ENCODE data around the gene MVB12A.
A peak's percentile ranks its signal among the peaks of the same experiment; 100 is the strongest.

The MVB12A gene

GRCh38 chr19:17447704-17448130, 27.9 kb downstream of the MVB12A start:
- DNase-seq: no peak

- peak; percentile 41 for DNase-seq
These were observed 28.5 kb downstream of the MVB12A start, which contains the start of gene TMEM221 for GRCh38 chr19:17448131-17448967. Gene TMEM221, minus strand, starts transcription at chr19:17448668. Its CDS starts 206 bp downstream, at chr19:17448462.

GRCh38 chr19:17450264-17451075, 30.6 kb downstream of the MVB12A start:
- DNase-seq: no peak

GRCh38 chr19:17451820-17452219, 32.0 kb downstream of the MVB12A start:
- DNase-seq: no peak

DNA sequence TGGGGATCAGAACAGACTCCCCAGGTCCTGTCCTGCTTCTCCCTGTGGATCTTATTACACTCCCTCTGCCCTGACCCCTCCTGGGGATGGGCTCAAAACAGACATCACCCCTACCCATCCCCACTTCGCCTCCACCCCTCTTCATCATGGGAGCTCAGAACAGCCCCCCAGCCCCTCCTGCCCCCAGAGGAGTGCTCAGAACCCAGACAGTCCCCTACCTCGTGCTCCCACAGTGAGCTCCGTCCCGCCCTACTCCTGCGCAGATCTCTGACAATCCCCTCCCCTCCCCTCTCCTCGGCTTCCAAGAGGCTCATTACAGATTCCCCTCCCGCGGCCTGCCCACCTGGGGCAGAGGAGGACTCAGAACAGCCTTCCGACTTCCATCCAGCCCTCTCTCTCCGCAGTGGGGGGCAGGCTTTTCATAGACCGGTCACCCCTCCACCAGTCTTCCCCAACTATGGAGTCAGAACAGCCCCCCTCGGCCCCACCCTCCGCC, 34.8 kb downstream of the MVB12A start:
- DNase-seq: no peak

GRCh38 chr19:17455308-17456123, 35.7 kb downstream of the MVB12A start:
- no peak for DNase-seq

- DNase-seq: no peak
These were observed 36.3 kb downstream of the MVB12A start for GRCh38 chr19:17456127-17456526.

DNA sequence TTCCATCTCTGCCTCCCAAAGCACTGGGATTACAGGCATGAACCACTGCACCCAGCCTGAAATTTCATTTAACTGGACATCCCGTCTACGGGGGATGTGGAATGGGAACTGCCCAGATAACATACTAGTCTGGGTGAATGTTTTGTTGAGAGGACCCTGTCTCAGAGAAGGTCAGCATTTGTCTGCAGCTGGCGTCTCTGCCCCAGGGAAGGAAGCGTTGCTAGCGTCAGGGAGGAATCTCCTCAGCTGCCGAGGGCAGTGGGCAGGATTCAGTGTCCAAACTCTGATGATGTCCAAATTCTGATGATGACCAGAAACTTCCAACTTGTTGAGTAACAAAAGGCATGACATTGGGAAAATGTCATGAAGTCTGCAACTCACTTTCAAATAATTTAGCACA, 37.8 kb downstream of the MVB12A start:
- no peak for DNase-seq

- DNase-seq: no peak
These were observed 39.1 kb downstream of the MVB12A start for GRCh38 chr19:17458970-17459369.

DNA sequence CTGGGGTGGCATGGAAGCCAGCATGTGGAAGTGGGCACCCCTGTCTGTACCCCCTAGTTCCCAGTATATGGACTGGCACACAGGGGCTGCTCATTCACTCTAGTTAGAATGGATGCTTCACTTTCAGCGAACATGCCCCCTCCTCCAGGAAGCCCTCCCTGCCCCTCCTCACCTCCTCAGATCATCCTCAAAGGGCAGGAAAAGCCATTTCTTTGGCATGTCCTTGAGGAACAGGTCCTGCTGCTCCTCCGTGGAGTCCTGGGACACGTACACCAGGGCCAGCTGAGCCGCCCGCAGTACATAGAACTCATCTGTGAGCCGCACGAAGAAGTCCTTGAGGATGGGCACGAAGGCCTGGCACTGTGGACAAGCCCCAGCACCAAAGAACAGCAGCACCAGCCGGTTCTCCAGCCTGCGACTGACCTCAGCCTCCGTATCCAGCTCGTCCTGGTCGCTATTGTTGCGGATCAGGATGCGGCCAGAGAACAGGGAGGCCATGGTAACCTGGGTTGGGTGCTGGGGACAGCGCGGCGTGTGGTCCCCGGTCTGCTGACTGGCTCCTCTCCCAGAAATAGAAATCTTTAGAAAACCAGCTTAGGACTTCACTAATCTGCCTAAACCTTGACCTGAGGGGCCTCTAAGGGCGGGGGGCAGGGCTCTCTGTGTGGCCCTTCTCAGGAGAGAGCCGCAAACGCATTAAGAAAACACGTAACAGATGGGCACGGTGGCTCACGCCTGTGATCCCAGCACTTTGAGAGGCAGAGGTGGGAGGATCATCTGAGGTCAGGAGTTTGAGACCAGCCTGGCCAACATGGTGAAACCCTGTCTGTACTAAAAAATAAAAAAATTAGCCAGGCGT, 40.8 kb downstream of the MVB12A start, which contains the start of gene NXNL1:
Gene NXNL1 (minus strand): TSS at position 555 of the 859 bp plus-strand sequence. CDS start 57 bp downstream, at position 498.
- DNase-seq: no peak

- DNase-seq: no peak
These were observed 46.6 kb downstream of the MVB12A start for GRCh38 chr19:17466487-17466850.

GRCh38 chr19:17467471-17468301, 47.8 kb downstream of the MVB12A start:
- no peak for DNase-seq

DNA sequence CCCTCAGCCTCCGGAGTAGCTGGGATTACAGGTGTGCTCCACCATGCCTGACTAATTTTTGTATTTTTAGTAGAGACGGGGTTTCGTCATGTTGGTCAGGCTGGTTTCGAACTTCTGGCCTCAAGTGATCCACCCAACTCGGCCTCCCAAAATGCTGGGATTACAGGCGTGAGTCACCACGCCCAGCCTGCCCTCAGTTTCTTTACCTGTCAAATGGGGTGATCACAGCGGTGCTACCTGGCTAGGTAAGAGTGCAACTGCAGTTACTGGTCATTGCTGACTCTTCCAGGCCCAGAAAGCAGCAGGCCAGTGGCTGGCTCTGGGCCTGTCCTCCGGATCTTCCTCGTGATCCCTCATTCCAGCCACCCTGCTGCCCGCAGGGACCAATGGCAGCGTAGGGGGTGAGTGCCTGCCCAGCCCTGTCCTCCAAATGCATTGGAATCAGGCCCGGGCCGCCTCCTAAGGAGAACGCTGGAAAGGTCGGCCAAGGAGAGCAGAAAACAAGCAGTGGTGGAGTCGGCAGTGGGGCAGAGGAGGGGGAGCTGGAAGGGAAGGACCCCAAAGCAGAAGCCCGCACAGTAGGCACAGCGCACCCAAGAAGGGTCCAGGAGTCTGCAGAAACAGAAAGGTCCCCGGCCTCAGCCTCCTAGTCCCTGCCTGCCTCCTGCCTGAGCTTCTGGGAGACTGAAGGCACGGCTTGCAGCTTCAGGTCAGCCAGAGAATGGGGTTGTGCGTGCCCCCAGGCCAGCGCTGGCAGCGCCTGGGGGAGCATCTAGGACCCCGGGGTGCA, 48.6 kb downstream of the MVB12A start:
- no peak for DNase-seq

- DNase-seq: no peak
These were observed 49.2 kb downstream of the MVB12A start for GRCh38 chr19:17469092-17469480.

- DNase-seq: peak; percentile 87
These were observed 49.7 kb downstream of the MVB12A start for GRCh38 chr19:17469481-17470067.

- peak; percentile 85 for DNase-seq
These were observed 50.4 kb downstream of the MVB12A start, which contains the start of gene SLC27A1 for GRCh38 chr19:17470068-17470841. Gene SLC27A1, plus strand, starts transcription at chr19:17470524. Its CDS starts 17 bp downstream, at chr19:17470541.

DNA sequence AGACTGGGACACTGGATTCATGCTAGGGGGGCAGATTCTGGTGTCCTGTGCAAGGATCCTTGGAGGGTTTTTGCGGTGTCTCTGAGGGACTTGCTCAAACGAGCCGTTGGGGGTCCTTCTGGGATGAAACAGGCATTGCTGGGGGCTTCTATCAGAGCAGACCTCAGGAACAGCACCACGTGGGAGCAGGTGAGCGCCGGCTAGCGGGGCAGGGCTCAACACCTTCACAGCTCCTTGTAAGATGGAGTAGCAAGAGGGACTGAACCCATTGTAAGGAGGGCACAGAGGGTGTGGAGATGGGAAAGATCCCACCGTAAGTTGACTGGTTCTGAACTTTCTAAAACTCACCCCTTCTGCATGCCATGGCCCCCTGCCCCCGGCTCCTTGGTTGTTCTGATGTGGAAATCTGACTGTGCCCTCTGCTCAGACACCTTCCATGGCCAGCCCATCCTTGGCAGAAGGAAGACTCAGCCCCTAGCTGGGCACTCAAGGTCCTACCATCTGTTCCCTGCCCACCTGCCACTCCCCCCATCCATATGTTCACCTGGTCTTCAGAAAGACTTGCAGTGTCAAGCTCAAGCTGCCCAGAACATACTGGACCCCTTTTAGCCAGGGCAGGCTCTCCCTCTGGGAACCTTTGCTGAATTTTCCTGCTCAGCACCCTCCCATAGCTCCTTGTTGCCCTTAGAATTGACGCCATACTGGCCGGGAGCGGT, 51.7 kb downstream of the MVB12A start:
- no peak for DNase-seq

GRCh38 chr19:17473041-17473440, 53.2 kb downstream of the MVB12A start:
- no peak for DNase-seq

Measured in effector CD4-positive, alpha-beta T cell (primary cell).